GM21619 (cell line): Measurements from ENCODE around the gene POP7.
A peak's percentile ranks its signal among the peaks of the same experiment; 100 is the strongest.
"Not testable (repeated sequence)": the region's sequence is repeated elsewhere in the genome, so short reads cannot be mapped to it uniquely, and the experiment has no call there.

ENCODE experiments used
- ATAC-seq: cut with Tn5 transposase; IDR thresholded peaks from one replicate; pipeline ENCODE4 v1.9.1; 2021; ENCODE audit not compliant: unreplicated experiment

The POP7 gene

DNA sequence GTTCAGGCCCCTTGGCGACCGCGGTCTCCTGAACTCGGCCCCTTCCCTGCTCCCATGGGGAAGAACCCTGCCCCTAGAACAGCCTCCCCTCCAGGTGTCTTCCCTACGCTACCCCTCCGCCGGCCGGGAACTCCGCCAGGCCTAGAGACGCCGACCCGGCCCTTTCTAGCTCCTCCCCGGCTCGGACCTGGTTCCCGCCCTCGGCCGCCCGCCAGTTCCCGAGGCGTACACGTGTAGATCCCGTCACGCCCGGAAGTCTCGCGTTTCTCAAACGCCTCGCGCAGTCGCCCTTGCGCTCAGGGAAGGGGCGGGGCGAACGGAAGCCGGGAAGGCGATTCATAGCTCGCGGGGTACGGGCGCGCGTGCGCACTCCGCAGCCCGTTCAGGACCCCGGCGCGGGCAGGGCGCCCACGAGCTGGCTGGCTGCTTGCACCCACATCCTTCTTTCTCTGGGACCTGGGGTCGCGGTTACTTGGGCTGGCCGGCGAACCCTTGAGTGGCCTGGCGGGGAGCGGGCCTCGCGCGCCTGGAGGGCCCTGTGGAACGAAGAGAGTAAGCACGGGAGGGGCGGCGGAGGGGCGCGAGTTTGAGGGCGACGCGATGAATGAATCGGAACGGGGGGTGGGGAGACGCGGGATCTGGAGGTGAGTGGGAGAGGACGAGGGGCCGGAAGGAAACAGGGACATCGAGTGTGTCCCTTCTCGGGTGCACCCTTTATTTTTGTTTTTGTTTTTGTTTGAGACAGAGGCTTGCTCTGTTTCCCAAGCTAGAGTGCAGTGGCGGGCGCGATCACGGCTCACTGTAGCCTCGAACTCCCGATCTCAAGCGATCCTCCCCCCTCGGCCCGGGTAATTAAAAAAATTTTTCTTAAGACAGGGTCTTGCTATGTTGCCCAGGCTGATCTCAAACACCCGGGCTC is at the start of gene POP7:
Gene POP7 (plus strand): TSS at position 369 of the 919 bp plus-strand sequence. CDS start 710 bp downstream, outside the sequence.
- ATAC-seq: peak; percentile 83

DNA sequence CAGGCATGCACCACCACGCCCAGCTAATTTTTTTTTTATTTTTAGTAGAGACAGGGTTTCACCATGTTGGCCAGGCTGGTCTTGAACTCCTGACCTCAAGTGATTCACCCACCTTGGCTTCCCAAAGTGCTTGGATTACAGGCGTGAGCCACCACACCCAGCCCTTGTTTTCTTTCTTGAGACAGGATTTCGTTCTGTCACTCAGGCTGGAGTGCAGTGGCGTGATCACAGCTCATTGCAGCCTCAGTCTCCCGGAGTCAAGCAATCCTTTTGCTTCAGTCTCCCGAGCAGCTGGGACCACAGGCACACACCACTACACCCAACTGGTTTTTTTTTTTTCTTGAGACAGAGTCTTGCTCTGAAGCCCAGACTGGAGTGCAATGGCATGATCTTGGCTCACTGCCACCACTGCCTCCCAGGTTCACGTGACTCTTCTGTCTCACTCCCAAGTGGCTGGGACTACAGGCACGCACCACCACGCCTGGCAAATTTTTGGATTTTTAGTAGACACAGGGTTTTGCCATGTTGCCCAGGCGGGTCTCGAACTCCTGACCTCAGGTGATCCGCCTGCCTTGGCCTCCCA is 43.6 kb upstream of the POP7 start:
- ATAC-seq: not testable (repeated sequence)

DNA sequence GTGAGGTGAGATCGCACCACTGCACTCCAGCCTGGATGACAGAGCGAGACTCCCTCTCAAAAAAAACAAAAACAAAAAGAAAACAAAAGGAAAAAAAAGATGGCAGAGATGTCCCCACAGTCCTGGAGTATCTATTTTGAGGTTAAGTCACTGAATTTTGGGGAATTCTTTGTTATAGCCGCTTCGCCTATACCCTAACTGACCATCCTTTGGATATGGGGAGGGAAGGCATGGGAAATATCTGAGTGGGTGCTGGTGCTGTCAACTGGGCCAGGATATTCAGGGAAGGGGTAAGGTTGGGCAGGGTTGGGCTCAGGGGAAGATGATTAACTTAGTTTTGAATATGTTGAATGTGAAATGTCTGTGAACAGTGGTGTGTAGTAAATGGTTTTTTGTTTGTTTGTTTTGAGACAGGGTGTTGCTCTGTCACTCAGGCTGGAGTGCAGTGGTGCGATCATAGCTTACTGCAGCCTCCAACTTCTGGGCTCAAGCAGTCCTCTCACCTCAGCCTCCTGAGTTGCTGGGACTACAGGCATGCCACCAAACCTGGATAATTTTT is 40.7 kb upstream of the POP7 start:
- ATAC-seq: no peak

DNA sequence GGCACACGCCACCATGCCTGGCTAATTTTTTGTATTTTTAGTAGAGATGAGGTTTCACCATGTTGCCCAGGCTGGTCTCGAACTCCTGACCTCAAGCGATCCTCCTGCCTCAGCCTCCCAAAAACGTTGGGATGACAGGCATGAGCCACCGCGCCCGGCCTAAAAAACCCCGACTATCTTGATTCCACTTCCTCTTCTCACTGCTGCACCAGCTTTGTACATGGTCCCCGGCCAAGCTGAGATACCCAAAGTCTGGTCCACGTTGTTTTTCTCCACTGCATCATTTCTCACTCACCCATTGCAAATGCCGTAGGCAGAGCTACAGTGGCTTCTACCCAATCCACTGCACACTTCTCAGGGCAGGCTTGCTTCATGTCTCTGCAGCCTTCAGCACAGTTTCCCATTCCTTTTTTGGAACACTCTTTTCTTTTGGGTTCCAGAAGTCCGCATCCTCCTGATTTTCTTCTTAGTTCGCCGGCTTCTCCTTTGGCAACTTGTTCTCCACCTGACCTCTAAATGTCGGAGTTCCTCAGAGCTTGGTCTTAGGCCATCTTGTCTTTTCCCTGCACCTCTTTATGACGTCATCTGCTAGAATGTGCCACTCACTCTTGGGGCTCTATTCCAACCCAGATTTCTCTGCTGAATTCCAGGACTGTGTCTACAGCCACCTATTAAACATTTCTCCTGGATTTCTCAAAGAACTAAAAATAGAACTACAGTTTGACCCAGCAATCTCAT is 38.4 kb upstream of the POP7 start:
- no peak for ATAC-seq

DNA sequence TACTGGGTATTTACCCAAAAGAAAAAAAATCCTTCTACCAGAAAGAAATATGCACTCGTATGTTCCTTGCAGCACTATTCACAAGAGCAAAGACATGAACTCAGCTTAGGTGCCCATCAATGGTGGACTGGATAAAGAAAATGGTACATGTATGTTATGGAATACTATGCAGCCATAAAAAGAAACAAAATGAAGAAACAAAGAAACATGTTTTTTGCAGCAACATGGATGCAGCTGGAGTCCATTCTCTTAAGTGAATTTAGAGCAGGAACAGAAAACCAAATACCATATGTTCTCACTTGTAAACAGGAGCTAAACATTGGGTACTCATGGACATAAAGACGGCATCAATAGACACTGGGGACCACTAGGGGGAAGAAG is 37.9 kb upstream of the POP7 start:
- ATAC-seq: no peak

DNA sequence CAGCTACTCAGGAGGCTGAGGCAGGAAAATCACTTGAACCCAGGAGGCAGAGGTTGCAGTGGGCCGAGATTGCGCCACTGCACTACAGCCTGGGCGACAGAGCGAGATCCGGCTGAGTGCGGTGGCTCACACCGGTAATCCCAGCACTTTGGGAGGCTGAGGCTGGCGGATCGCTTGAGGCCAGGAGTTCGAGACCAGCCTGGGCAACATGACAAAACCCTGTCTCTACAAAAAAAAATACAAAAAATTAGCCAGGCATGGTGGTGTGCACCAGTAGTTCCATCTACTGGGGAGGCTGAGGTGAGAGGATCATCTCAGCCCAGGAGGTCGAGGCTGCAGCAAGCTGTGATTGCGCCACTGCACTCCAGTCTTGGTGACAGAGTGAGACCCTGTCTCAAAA is 36.8 kb upstream of the POP7 start:
- not testable (repeated sequence) for ATAC-seq

DNA sequence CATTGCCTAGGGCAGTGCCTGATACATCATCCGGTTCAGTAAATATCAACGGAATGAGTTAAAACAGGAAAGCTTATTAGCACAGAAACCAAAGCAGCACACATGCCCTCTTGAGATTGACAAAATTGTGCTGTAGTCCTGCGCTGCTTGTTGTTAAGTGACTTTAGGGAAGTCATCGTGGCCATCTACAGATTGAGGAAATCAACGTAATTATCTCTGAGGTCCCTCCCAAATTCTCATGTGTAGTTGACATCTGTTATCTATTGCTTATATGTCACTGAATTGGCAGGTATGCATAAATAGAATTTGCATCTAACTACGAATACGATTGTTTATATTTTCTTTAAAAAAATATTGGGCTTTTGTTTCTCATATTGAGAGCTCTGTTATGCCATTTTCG is 35.8 kb upstream of the POP7 start:
- no peak for ATAC-seq

DNA sequence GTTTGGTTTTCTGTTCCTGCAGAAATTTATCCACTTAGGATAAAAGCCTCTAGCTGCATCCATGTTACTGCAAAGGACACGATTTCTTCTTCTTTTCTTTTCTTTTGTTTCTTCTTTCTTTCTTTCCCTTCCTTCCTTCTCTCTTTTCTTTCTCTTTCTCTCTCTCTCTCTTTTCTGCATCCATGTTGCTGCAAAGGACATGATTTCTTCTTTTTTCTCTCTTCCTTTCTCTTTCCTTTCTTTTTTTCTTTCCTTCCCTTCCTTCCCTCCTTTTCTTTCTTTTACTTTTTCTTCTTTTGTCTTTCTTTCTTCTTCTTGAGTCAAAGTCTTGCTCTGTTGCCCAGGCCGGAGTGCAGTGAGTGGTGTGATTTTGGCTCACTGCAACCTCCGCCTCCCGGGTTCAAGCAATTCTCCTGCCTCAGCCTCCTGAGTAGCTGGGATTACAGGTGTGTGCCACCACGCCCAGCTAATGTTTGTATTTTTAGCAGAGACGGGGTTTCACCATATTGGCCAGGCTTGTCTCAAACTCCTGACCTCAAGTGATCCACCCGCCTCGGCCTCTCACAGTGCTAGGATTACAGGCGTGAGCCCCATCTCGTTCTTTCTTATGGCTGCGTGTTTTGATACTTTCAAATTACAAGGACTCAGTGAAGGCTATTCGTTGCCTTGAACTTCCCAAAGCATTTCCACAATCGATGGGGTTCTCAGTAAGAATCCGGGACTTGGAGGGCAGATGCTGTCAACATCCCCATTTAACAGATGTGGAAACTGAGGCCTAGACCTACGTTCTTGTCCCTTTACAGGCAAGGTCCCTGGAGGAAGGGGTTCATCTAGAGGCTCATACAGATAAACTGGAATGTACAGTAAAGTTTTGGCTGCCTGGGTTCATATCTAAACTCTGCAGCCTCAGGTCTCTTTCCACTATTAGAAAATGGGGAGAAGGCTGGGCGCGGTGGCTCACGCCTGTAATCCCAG is 34.3 kb upstream of the POP7 start:
- ATAC-seq: no peak

DNA sequence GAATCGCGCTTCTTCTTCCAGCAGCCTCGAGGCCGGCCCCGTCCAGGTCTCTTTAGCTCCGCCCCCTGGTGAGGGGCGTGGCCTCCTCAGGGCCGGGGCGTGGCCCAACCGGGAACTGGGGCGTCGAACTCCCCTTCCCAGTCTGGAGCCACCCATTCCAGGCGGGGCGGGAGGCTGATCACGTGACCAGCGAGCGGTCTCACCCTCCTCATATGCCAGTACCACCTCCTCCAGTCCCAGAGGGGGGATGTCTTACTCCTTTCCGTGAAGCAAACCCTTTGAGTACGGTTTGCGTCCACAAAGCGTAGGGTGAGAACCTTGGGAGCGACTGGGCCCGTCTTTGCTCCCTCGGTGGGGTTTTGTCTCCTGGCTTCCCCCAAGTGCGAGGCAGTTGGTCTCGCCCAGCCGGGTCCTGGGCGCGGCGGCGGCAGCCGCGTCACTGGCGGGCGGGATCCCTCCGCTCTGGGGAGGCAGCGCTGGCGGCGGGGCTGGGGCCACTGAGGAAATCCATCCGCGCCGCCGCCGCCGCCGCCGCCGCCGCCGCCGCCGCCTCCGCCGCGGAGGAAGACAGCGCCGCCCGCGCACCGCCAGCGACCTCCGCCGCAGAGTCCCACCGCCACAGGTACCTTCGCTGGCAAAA is 32.5 kb upstream of the POP7 start, which contains the start of gene GNB2:
Gene GNB2 (plus strand): TSS at position 439 of the 640 bp plus-strand sequence. CDS start 2,526 bp downstream, outside the sequence.
- ATAC-seq: peak; percentile 56

DNA sequence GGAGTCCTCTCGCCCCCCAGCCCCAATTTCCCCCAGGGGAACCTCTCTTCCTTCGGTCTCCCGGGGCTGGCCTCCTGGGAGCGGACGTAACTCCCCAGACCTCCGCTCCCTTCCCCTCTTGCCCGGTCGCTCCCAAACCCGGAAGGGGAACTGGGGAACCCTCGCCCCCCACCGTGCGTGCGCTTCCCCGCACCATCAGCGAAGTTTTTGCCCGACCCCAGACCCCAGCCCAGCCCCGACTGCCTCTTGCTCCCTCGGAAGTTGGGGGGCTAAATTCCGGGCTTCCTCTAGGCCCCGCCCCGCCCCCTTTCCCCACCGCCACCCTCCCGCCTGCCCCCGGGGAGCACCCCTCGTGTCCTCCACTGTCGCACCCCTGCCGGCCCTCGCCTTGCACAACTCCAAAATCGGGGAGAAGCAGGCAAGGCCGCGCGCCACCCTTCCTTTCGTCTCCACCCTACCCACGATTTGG is 31.9 kb upstream of the POP7 start:
- peak; percentile 4 for ATAC-seq

DNA sequence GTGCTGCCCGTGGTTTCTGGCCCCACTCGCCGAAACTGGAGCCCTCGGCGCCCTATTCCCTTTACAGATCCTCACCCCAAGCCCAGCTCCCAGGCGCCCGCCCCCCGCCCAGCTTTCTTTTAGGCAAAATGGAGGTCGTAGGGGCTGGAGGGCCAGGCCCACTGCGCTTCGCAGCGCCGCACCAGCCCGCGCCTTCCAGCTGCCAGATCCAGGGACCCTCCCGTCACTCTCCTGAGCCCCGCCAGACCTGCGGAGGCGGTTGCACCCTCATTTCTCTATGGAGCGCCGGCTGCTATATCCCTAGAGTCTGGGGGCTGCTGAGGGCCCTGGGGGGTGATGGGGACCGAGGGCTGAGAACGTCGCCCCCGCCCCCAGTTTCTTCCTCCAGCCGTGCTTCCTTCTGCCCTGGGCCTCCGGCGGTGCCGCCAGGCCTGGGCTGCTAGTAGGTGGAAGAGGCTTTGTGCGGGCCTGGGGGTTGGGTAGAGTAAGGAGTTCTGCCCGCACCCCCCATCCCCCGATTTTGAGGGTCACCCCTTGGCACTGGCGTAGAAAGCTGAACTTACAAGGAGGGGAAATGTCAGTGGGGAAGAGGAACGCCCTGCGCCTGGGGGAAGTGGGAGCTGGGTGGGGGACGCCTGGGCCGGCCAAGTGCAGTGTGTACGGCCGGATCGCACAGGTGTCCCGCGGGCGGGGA is 31.4 kb upstream of the POP7 start:
- ATAC-seq: no peak

DNA sequence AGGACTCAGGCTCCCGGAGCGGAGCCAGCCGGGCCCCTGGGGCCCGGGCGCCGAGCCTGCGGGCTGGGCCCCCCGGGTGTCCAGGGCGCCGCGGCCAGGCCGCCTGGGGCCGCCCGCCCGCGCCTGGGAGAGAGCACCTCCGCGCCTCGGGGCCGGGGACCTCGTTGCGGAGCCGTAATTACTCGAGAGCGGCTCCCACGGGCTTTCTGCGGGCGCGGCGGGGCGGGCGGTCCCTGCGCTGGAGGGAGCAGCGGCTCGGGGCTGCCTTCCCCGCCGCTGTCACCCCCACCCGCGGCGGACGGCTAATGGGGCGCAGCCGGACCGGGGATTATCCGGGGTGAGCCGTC is 30.8 kb upstream of the POP7 start:
- no peak for ATAC-seq

DNA sequence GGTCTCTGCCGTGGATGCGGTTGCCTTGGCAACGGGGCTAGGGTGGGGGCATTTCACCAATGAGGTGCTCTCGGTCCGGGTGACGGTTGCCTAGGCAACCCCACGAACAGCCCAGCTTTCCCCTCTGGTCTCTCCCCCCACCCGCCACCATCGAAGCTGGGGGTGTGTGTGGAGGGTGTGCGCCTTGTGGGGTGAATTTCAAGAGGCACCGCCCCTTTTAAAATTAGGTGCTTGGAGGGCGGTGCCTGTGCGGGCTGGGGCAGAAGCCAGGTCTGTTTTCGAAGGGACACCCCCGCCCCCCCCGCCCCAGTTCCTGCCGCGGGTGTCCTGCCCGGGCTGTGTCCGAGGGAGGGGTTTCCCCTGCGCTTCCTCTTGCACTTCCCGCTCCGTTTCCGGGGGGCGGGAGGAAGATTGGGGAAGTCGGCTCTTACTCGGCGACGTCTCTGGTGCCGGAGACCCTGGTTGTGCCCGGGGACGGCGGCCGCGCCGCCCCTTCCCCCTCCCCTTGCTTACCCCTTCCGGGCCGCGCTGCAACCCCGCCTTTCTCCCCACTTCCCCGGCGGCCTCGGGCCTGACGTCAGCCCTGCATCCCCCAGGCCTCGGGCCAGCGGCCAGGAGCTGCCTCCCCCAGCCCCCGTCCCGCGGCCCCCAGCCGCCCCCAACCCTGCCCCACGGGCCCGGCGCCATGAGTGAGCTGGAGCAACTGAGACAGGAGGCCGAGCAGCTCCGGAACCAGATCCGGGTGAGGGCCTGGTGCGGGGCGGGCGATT is 30.2 kb upstream of the POP7 start:
- peak; percentile 27 for ATAC-seq

DNA sequence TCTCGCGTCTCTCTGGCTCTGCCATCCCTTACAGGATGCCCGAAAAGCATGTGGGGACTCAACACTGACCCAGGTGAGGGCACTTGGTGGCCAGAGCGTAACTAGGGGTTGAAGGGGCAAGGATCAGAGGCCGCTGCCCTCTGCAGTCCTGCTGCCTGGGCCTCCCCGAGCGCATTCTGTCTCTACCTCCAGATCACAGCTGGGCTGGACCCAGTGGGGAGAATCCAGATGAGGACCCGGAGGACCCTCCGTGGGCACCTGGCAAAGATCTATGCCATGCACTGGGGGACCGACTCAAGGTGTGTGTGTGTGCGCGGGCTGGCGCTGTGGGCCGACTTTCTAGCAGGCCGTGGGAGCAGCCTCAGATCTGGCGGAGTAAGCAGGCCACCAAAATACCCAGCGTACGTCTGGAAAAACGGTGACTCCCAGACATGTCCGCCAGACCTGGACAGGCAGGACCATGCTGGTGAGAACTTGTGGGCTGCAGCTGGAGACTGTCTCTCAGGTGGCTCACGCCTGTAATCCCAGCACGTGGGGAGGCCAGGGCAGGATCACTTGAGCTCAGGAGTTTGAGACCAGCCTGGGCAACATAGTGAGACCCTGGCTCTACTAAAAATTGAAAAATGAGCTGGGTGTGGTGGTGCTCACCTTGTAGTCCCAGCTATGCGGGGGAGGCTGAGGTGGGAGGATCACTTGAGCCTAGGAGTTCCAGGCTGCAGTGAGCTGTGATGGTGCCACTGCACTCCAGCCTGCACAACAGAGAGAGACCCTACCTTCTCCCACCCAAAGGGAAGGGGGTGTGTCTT is 29.2 kb upstream of the POP7 start:
- ATAC-seq: no peak

DNA sequence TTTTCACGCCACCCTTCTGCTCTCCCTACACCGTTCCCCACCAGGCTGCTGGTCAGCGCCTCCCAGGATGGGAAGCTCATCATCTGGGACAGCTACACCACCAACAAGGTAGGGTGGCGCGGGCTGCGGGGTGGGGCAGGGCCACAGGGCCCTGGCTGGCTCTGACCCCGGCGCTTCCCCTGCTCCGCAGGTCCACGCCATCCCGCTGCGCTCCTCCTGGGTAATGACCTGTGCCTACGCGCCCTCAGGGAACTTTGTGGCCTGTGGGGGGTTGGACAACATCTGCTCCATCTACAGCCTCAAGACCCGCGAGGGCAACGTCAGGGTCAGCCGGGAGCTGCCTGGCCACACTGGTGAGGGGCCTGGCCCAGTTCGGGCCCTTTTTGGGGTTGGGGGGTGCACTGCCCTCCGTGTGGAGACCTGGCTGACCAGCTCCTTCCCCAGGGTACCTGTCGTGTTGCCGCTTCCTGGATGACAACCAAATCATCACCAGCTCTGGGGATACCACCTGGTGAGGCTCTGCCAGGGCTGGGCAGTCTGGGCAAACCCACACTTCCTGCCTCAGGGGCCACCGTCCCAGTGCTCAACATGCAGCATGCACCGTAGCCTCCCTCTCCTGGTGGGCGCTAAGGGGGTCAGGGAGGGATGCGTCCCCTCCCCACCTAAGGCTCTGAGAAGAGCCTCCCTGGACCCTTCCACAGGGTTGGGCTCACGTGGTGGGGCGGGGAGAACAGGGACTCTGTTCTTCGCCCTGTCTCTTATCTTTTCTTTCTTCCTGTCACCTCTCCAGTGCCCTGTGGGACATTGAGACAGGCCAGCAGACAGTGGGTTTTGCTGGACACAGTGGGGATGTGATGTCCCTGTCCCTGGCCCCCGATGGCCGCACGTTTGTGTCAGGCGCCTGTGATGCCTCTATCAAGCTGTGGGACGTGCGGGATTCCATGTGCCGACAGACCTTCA is 28.3 kb upstream of the POP7 start:
- ATAC-seq: no peak

DNA sequence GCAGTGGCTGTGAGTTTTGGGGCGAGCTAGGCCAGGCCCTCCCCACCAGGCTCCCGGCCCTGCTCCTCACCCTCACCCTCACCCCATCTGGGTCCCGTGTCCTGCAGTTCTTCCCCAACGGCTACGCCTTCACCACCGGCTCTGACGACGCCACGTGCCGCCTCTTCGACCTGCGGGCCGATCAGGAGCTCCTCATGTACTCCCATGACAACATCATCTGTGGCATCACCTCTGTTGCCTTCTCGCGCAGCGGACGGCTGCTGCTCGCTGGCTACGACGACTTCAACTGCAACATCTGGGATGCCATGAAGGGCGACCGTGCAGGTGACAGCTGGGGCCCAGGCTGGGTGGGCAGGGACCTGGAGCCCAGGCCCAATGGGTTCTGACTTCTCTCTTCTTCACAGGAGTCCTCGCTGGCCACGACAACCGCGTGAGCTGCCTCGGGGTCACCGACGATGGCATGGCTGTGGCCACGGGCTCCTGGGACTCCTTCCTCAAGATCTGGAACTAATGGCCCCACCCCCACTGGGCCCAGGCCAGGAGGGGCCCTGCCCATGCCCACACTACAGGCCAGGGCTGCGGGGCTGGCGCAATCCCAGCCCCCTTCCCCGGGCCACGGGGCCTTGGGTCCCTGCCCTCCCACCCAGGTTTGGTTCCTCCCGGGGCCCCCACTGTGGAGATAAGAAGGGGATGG is 27.5 kb upstream of the POP7 start:
- ATAC-seq: no peak
